ENCODE data around the gene FBXO15.

The FBXO15 gene

GRCh38 chr18:74147779-74148542 is at the start of gene FBXO15, which contains the start of gene TIMM21:
FBXO15 (minus strand) TSS chr18:74147834; CDS start chr18:74147785, 49 bp downstream.
TIMM21 (plus strand) TSS chr18:74148523; CDS start chr18:74148809, 286 bp downstream.
- peak; percentile 98 for DNase-seq

GRCh38 chr18:74196220-74197119 is 48.8 kb upstream of the FBXO15 start:
- peak; percentile 59 for DNase-seq

DNA sequence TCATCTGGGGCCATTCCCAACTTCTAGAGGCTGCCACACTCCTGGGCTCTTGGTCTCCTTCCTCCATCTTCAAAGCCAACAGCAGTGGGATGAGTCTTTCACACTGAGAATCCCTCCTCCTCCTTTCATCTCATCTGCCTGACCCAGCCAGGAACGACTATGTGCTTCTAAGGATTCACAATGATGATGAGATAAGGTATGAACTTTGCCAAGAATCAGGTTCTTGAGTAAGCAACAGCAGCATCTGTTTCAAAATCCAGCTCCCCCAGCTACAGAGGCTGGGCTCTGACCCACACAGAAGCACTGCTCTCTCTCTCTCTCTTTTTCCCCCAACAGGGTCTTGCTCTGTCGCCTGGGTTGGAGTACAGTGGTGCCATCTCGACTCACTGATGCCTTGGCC is 47.1 kb upstream of the FBXO15 start:
- no peak for DNase-seq

GRCh38 chr18:74191577-74191976 is 43.9 kb upstream of the FBXO15 start:
- DNase-seq = no peak

DNA sequence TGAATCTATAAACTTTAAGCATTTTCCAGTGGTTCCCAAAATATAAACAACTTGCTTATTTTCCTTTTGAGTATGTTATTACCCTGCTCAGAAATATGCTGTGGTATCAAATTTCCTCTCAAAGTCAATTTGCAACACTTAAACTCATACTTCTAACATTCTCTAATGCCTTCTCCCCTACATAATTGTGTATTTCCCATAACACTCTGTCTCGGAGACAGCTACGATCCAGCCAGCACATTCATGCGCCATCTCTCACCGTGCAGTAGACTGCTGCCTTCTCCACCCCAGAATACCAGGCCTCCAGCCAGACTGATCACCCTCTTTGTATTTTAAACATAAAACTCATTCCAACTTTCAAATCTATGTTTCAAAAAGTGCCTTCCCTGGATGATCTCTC is 42.5 kb upstream of the FBXO15 start:
- DNase-seq = no peak

DNA sequence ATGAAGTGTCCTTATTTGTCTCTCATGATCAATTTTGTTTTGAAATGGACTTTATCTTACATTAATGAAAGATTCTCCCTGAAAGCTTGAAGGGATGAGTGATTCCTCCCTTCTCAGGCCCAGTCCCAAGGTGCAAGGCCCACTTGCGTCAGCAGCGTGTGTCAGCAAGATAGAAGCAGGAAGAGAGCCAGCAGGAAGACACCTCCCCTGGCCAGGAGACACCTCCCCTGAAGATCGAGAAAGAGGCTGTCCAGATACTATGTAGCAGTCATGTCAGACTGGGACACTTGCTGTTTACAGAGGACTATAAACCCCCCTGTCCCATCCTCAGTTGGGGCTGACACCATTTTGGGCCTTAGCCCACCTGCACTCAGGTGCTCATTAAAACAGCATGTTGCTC is 39.0 kb upstream of the FBXO15 start:
- no peak for DNase-seq

- DNase-seq = no peak
Measured at GRCh38 chr18:74185860-74186259, 38.2 kb upstream of the FBXO15 start.

DNA sequence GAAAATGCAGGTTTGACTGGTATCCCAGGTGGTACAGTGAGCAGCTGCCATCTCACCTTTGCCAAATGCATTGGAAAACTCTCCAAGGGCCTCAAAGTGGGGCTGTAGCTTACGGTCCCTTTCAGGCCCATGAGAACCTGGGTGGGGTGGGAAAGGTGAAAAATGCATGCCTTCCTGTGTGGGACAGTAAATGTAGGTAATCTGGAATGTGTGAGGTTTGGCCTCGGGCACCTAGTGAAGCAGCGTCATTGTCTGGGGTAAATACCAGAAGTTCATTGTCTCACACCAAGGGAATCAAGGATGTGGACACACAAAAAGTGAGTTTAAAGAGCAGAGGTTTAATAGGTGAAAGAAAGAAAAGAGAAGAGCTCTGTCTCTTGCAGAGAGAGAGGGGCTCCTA is 37.2 kb upstream of the FBXO15 start:
- no peak for DNase-seq

- no peak for DNase-seq
Measured at GRCh38 chr18:74183130-74183529, 35.5 kb upstream of the FBXO15 start.

DNA sequence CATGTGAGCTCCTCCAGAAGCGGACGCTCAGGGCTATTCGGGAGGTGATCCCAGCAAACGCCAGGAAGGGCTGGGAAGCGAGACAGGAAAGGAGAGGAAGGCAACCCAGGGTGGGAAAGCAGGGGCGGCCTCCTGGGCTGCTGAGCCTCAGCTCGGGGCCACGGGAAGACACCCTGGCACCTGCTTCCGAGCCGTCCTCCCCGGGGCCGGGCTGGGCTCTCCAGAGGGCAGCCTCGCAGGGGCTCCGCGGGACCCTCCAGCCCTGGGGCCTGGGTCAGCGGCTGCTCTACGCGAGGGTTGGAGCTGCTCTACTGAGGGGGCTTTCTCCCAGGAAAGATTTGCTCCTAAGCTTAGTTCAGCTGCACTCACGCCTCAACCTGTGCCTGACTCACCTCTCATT is 34.7 kb upstream of the FBXO15 start:
- DNase-seq = no peak

- DNase-seq = no peak
Measured at GRCh38 chr18:74179623-74180199, 32.1 kb upstream of the FBXO15 start.

DNA sequence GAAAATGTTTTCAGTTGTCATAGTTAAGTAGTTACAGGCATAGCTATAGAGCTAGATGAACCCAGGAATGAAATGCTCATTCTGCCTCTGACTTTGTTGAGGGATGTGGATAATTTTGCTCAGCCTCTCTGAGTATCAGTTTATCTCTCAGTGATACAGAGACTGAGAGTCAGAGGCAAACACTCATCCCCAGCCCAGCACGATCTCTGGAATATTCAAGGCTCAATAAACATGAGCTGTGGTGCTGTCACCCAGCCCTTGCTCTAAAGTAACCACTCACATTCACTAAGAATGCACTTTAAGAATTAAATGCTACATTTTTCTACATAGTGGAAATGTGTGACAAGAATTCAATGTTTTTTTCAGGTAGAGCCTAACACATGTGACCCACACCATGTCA is 31.2 kb upstream of the FBXO15 start:
- DNase-seq = no peak

DNA sequence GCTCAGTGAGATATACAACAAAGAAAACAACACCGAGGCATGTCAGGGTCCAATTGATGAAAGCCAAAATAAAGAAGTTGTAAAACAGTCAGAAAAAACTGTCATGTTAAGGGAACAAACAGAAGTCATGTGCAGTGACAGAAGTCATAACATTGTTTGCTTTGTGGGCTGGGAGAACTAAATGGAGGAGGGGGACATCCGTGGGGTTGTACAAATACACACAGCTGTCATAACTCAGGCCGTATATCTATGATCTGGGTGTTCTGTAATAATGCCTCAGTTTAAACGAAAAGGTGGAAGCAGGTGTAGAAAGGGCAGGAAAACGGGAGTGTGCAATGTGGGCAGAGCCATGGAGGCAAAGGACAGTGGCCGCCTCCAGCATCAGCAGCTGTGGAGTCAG is 28.0 kb upstream of the FBXO15 start:
- DNase-seq = no peak

- DNase-seq = no peak
Measured at GRCh38 chr18:74173434-74173750, 25.8 kb upstream of the FBXO15 start.

GRCh38 chr18:74172697-74173433 is 25.2 kb upstream of the FBXO15 start:
- DNase-seq = no peak

DNA sequence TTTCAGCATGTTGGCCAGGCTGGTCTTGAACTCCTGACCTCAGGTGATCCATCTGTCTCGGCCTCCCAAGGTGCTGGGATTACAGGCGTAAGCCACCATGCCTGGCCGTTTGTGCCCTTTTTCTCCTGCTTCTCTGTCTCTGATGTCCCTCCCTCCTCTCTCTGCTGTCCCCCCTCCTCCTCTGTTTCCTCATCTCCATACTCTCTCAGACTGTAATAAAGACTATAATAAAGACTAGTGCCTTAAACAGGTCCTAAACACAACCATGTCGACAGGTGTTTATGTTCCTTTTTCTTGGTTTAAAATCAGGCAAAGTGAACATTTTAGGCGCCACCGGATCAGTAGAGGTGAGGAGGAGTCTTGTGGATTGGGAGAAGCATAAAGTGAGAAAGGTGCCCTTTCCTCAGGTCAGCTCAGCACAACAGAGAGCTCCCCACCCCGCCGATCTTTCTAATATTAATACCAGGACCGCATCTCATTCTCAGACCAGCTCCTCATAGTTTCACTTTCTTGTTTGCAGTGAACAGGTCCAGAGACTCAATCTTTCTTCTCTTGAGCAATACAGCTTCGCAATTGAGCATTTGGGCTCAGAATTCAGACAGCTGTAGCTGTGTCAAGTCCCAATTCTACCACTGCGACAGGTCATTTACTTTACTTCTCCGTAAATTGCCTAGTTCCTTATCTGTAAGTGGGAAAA is 24.4 kb upstream of the FBXO15 start:
- DNase-seq = no peak

DNA sequence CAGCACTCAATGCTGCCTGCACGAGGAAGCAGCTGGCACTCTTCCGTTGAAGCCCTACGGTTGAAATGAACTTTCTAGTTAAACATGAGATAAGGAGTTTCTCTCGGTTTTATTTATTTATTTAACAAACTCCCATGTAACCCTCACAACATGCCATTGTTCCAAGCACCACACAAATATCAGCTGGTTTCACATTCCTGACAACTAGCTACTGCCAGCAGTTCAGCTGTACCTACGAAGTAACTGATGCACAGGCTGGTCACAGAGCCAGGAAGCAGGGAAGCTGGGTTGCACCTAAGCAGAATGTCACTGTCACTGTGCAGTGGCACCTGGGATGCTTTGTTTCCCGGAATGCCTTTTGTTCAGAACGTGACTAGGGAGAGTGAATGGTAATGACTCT is 18.8 kb upstream of the FBXO15 start:
- DNase-seq = no peak

DNA sequence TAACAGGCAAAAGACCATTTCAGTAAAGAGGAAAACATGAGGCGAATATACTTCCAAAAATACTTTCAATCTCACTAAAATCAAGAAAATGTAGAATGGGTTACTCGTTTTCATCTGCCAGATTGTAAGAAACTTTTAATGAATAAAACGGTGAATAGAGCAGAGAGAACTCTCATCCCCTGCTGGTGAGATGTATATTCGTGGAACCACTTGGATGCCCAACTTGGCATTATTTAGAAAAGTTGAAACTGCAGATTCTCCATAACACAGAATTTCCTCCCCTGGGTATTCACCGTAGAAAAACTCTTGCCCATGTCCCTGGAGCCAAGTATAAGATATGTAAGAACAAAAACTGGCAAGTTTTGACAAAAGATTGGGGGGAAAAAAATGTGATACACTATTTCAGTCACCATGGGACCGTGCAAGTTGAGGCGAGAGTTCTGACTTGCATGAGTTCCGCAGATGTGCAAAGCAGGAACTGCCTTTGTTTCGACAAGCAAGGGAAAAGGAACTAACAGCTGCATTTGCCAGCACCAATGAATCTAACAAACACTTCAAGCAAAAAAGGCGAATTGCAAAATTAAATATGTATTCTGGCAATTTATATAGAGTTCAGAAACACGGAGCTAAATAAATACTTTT is 15.5 kb upstream of the FBXO15 start:
- no peak for DNase-seq

- DNase-seq = no peak
Measured at GRCh38 chr18:74155276-74155675, 7.6 kb upstream of the FBXO15 start.

DNA sequence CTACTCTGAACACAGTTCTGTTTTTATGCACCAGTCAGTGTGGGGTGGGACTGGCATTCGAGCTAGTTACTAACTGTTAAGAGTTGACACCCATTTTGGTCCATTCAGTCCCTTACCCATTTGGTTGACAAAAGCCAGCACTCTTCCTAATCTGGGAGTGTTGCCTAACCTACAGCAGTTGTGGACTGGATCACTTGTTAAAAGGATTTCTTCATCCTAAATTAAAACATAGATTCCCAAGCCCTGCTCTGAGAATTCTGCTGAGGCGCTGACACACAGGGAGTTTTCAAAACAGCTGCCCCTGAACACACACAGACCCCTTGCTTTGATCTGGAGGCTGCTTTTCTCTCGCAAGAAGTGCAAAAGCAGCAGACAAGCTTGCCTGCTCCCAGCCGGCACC is 7.1 kb upstream of the FBXO15 start:
- no peak for DNase-seq

GRCh38 chr18:74153793-74154192 is 6.2 kb upstream of the FBXO15 start:
- no peak for DNase-seq

GRCh38 chr18:74153377-74153776 is 5.7 kb upstream of the FBXO15 start:
- no peak for DNase-seq
